Rectal smooth muscle tissue (tissue), 1 donor: ENCODE results near the gene SLC17A9.
"Not testable (repeated sequence)": the region's sequence is repeated elsewhere in the genome, so short reads cannot be mapped to it uniquely, and the experiment has no call there.

ENCODE experiments used
- H3K27ac ChIP-seq: one replicate; pipeline ENCODE4 v1.7.0; 2013; ENCODE audit warnings: low read depth, low read length, inconsistent platforms
- H3K27me3 ChIP-seq: one replicate; pipeline ENCODE4 v1.7.0; 2013; ENCODE audit warnings: low read length; ENCODE audit not compliant: control insufficient read depth, insufficient read depth
- H3K36me3 ChIP-seq: one replicate; pipeline ENCODE4 v1.7.0; 2013; ENCODE audit warnings: low read length; ENCODE audit not compliant: control insufficient read depth, insufficient read depth
- H3K4me1 ChIP-seq: one replicate; pipeline ENCODE4 v1.7.0; 2013; ENCODE audit warnings: low read length; ENCODE audit not compliant: control insufficient read depth, insufficient read depth
- H3K4me3 ChIP-seq: one replicate; pipeline ENCODE4 v1.7.0; 2013; ENCODE audit warnings: low read length
- H3K9ac ChIP-seq: one replicate; pipeline ENCODE4 v1.7.0; 2013; ENCODE audit warnings: low read length

SLC17A9 gene

GRCh38 chr20:62956387-62957135 lies 4.1 kb downstream of the SLC17A9 start:
- no peak overlapping the region for H3K9ac ChIP-seq
- H3K27me3 ChIP-seq = no peaks in the 10 kb centered on the region
- H3K27ac ChIP-seq = no peak overlapping the region
- H3K4me3 ChIP-seq = no peak overlapping the region
- no peaks in the 10 kb centered on the region for H3K36me3 ChIP-seq
- peaks cover 11% of the 10 kb centered on the region for H3K4me1 ChIP-seq

- no peak overlapping the region for H3K4me3 ChIP-seq
- no peak overlapping the region for H3K27ac ChIP-seq
- H3K4me1 ChIP-seq = peaks cover 11% of the 10 kb centered on the region
- no peaks in the 10 kb centered on the region for H3K27me3 ChIP-seq
- no peak overlapping the region for H3K9ac ChIP-seq
- H3K36me3 ChIP-seq = peaks cover 2% of the 10 kb centered on the region
These were observed 4.9 kb downstream of the SLC17A9 start for GRCh38 chr20:62957136-62958117.

- Histone ChIP-seq H3K4me3 (no peak overlapping the region), H3K27me3 (no peaks in the 10 kb centered on the region), H3K4me1 (peaks cover 4% of the 10 kb centered on the region), H3K36me3 (peaks cover 2% of the 10 kb centered on the region), H3K27ac (no peak overlapping the region), H3K9ac (no peak overlapping the region)
These were observed 6.0 kb downstream of the SLC17A9 start for GRCh38 chr20:62958388-62959100.

GRCh38 chr20:62959101-62959971 lies 6.8 kb downstream of the SLC17A9 start:
- peaks cover 2% of the 10 kb centered on the region for H3K36me3 ChIP-seq
- no peak overlapping the region for H3K4me3 ChIP-seq
- peaks cover 2% of the 10 kb centered on the region for H3K4me1 ChIP-seq

GRCh38 chr20:62959998-62960436 lies 7.5 kb downstream of the SLC17A9 start:
- H3K4me3 ChIP-seq = no peak overlapping the region
- no peaks in the 10 kb centered on the region for H3K4me1 ChIP-seq
- no peak overlapping the region for H3K27ac ChIP-seq
- H3K9ac ChIP-seq = no peak overlapping the region
- peaks cover 2% of the 10 kb centered on the region for H3K36me3 ChIP-seq
- no peaks in the 10 kb centered on the region for H3K27me3 ChIP-seq

More at GRCh38 chr20:62959101-62959971, 6.8 kb downstream of the SLC17A9 start:
- Histone ChIP-seq H3K27ac (no peak overlapping the region), H3K27me3 (no peaks in the 10 kb centered on the region), H3K9ac (no peak overlapping the region)

- H3K27me3 ChIP-seq, H3K36me3 ChIP-seq, H3K27ac ChIP-seq, H3K4me1 ChIP-seq, H3K9ac ChIP-seq, H3K4me3 ChIP-seq: not testable (repeated sequence)
These were observed 8.2 kb downstream of the SLC17A9 start for GRCh38 chr20:62960446-62961309.

- no peaks in the 10 kb centered on the region for H3K27me3 ChIP-seq
- no peak overlapping the region for H3K4me3 ChIP-seq
- H3K27ac ChIP-seq = no peak overlapping the region
- peaks cover 2% of the 10 kb centered on the region for H3K36me3 ChIP-seq
- no peaks in the 10 kb centered on the region for H3K4me1 ChIP-seq
- no peak overlapping the region for H3K9ac ChIP-seq
These were observed 8.8 kb downstream of the SLC17A9 start for GRCh38 chr20:62961310-62961783.

- Histone ChIP-seq H3K4me3 (no peak overlapping the region), H3K27me3 (no peaks in the 10 kb centered on the region), H3K9ac (no peak overlapping the region), H3K36me3 (peaks cover 2% of the 10 kb centered on the region), H3K4me1 (no peaks in the 10 kb centered on the region), H3K27ac (no peak overlapping the region)
These were observed 9.3 kb downstream of the SLC17A9 start for GRCh38 chr20:62961799-62962198.

GRCh38 chr20:62962221-62962879 lies 9.8 kb downstream of the SLC17A9 start:
- Histone ChIP-seq H3K27ac (no peak overlapping the region), H3K36me3 (peaks cover 2% of the 10 kb centered on the region), H3K4me1 (no peaks in the 10 kb centered on the region), H3K9ac (no peak overlapping the region), H3K27me3 (no peaks in the 10 kb centered on the region), H3K4me3 (no peak overlapping the region)

GRCh38 chr20:62962891-62963613 lies 10.5 kb downstream of the SLC17A9 start:
- Histone ChIP-seq H3K9ac (no peak overlapping the region), H3K36me3 (peaks cover 2% of the 10 kb centered on the region), H3K4me3 (no peak overlapping the region), H3K4me1 (no peaks in the 10 kb centered on the region), H3K27me3 (no peaks in the 10 kb centered on the region), H3K27ac (no peak overlapping the region)
